GM12878 (cell line): ENCODE data around the gene ALCAM. TPM values are rescaled to one million over a fixed set of nuclear protein-coding genes. Genes with fewer than 3 reads are reported as not detected.

Experiments
- ATAC-seq: fragments of 200-7000 bp; cut with Tn5 transposase; 3 replicates; pipeline ENCODE4 v1.9.1; 2020; ENCODE audit warnings: mild to moderate bottlenecking, moderate library complexity
- BruUV-seq: library from RNA; stranded (reverse); fragments of 400-500 nt; replicated peaks from 2 replicates; lab custom pipeline; 2021; lab: Mats Ljungman, UMichigan
- CTCF ChIA-PET: fragments of 300-600 bp; sonication (Branson Sonifier 250); formaldehyde crosslinking; extraction: SDS; loops from one replicate; lab custom pipeline; 2021; ENCODE audit warnings: inconsistent platforms; lab: Yijun Ruan, JAX
- POLR2A ChIA-PET: fragments of 350-600 bp; formaldehyde crosslinking; extraction: SDS; loops from one replicate; lab custom pipeline; 2021; ENCODE audit warnings: inconsistent platforms; lab: Charles Lee
- RAD21 ChIA-PET: fragments of 300-600 bp; sonication (Branson Sonifier 250); formaldehyde crosslinking; loops from one replicate; lab custom pipeline; 2023; ENCODE audit warnings: antibody characterized with exemption; ENCODE audit not compliant: unreplicated experiment; lab: Charles Lee
- SMC1A ChIA-PET: fragments of 300-600 bp; sonication (Branson Sonifier 250); formaldehyde crosslinking; loops from one replicate; lab custom pipeline; 2023; ENCODE audit not compliant: unreplicated experiment, uncharacterized antibody; lab: Charles Lee
- DNase-seq: peaks from one replicate; pipeline ENCODE4 v3.0.0-alpha.2; 2011; ENCODE audit warnings: low read depth, low spot score
- FAIRE-seq: peaks from 3 replicates; lab custom pipeline; 2011; peaks lifted over from hg19 to GRCh38; lab: Jason Lieb, UNC
- H2AFZ ChIP-seq: 2 replicates; pipeline ENCODE4 v1.6.0; 2011; ENCODE audit warnings: low read depth, low read length, control low read depth; ENCODE audit not compliant: control insufficient read depth
- H3K27ac ChIP-seq: 2 replicates; pipeline ENCODE4 v1.5.1; 2011; ENCODE audit warnings: control low read depth; ENCODE audit not compliant: control insufficient read depth, insufficient read depth
- H3K27me3 ChIP-seq, 2 experiments: replicated peaks in 1 of 2; 2 replicates each; pipeline versions ENCODE4 v1.6.0 to v1.6.1; 2011; ENCODE audit warnings: low read length in 1 of 2; ENCODE audit not compliant: control insufficient read depth in 2 of 2, insufficient read depth in 2 of 2
- H3K36me3 ChIP-seq, 2 experiments: 2 replicates each; pipeline ENCODE4 v1.5.1; 2011; ENCODE audit warnings: low read length in 1 of 2; ENCODE audit not compliant: control insufficient read depth in 2 of 2, insufficient read depth in 2 of 2
- H3K4me1 ChIP-seq: 2 replicates; pipeline ENCODE4 v1.6.1; 2011; ENCODE audit warnings: mild to moderate bottlenecking, low read length, moderate library complexity, mixed read lengths; ENCODE audit not compliant: control insufficient read depth, insufficient read depth
- H3K4me2 ChIP-seq: 2 replicates; pipeline ENCODE4 v1.6.0; 2011; ENCODE audit warnings: control low read depth; ENCODE audit not compliant: control insufficient read depth, insufficient read depth
- H3K4me3 ChIP-seq: fragments of 200-600 bp; sonication (generic); 2 replicates; pipeline ENCODE4 v1.5.1; 2016
- H3K79me2 ChIP-seq: 2 replicates; pipeline ENCODE4 v1.6.0; 2011; ENCODE audit warnings: low read length; ENCODE audit not compliant: control insufficient read depth, insufficient read depth
- H3K9ac ChIP-seq: 2 replicates; pipeline ENCODE4 v1.8.0; 2011; ENCODE audit warnings: low read length, control low read depth, mixed read lengths; ENCODE audit not compliant: control insufficient read depth, insufficient read depth
- H3K9me3 ChIP-seq: replicated peaks from 3 replicates; pipeline ENCODE4 v1.5.1; 2011; ENCODE audit warnings: mild to moderate bottlenecking, low read length; ENCODE audit not compliant: control insufficient read depth, insufficient read depth
- H4K20me1 ChIP-seq: 2 replicates; pipeline ENCODE4 v1.6.0; 2011; ENCODE audit not compliant: control insufficient read depth, insufficient read depth
- BCL3 ChIP-seq: IDR thresholded peaks from 2 replicates; pipeline ENCODE4 v1.6.1; 2011; ENCODE audit warnings: borderline replicate concordance, low read depth, mild to moderate bottlenecking, moderate library complexity, low read length; ENCODE audit not compliant: insufficient read depth, poor library complexity, severe bottlenecking
- CHD4 ChIP-seq: fragments of 200-600 bp; sonication (generic); IDR thresholded peaks from 2 replicates; pipeline ENCODE4 v1.6.1; 2016; ENCODE audit warnings: mild to moderate bottlenecking
- CTCF ChIP-seq, 3 experiments: IDR thresholded peaks in 2 of 3; conservative IDR thresholded peaks in 1 of 3; 2 replicates each; pipeline ENCODE4 v1.5.1; 2011; ENCODE audit warnings: low read depth in 3 of 3, low read length in 3 of 3, mild to moderate bottlenecking in 3 of 3, control low read depth in 2 of 3, moderate library complexity in 2 of 3, inconsistent platforms in 1 of 3, mixed read lengths in 1 of 3; ENCODE audit not compliant: control insufficient read depth in 2 of 3, insufficient read depth in 1 of 3; ENCODE audit errors: extremely low read depth in 1 of 3
- MLLT1 ChIP-seq: fragments of 450-650 bp; IDR thresholded peaks from 2 replicates; pipeline ENCODE4 v1.6.1; 2016; ENCODE audit warnings: mild to moderate bottlenecking
- NRF1 ChIP-seq: conservative IDR thresholded peaks from 2 replicates; pipeline ENCODE4 v1.6.1; 2011; ENCODE audit warnings: mild to moderate bottlenecking, low read depth, low read length, improper control_type of control experiment
- PAX8 ChIP-seq: fragments of 450-650 bp; IDR thresholded peaks from 2 replicates; pipeline ENCODE4 v1.6.1; 2017; ENCODE audit warnings: mild to moderate bottlenecking, moderate library complexity
- POU2F2 ChIP-seq: IDR thresholded peaks from 3 replicates; pipeline ENCODE4 v1.6.1; 2011; ENCODE audit warnings: low read depth, mild to moderate bottlenecking, low read length, borderline replicate concordance
- RAD51 ChIP-seq: fragments of 450-650 bp; IDR thresholded peaks from 2 replicates; pipeline ENCODE4 v1.6.1; 2016; ENCODE audit warnings: moderate library complexity, mild to moderate bottlenecking, inconsistent platforms
- RCOR1 ChIP-seq: conservative IDR thresholded peaks from 2 replicates; pipeline ENCODE4 v1.6.1; 2012; ENCODE audit warnings: low read depth, low read length, improper control_type of control experiment
- RUNX3 ChIP-seq: IDR thresholded peaks from 2 replicates; pipeline ENCODE4 v1.6.1; 2012; ENCODE audit warnings: low read length, inconsistent platforms
- ZNF592 ChIP-seq: fragments of 450-650 bp; IDR thresholded peaks from 2 replicates; pipeline ENCODE4 v1.6.1; 2017; ENCODE audit warnings: mild to moderate bottlenecking, moderate library complexity
- in situ Hi-C: fragments of 300-500 bp; cut with MboI; formaldehyde crosslinking; loops from 9 replicates; pipeline ENCODE4 v1.14.3; 2018; ENCODE audit warnings: mixed read lengths
- intact Hi-C: fragments of 100-400 bp; cut with micrococcal nuclease; formaldehyde crosslinking; loops from one replicate; pipeline ENCODE4 v1.14.2; 2022; ENCODE audit not compliant: unreplicated experiment
- polyA plus RNA-seq, 11 experiments: library from polyadenylated mRNA; depleted of rRNA in 4 of 11; unstranded in 6 of 11; stranded (reverse) in 5 of 11; fragments of >200 nt; fragmentation: Nextera tagmentation in 4 of 11; fragmentation: Illumina TruSeq in 1 of 11; extraction: Ambion mirVana in 4 of 11; extraction: Trizol in 1 of 11; gene quantifications; 1 replicate in 1 of 11; 2 replicates in 10 of 11; pipeline versions ENCODE4 v1.2.1 to v1.2.3, GENCODE V29; 2011 to 2016; ENCODE audit warnings: inconsistent platforms in 2 of 11, missing spikeins in 2 of 11, low read depth in 1 of 11
- total RNA-seq, 4 experiments: library from RNA; depleted of rRNA in 3 of 4; stranded (reverse); fragments of >200 nt in 3 of 4; fragmentation: Illumina TruSeq in 1 of 4; extraction: Trizol in 1 of 4; gene quantifications; 2 replicates each; pipeline versions ENCODE4 v1.2.1 to v1.2.3, GENCODE V29; 2013 to 2021

Gene ALCAM
- total and polyA plus RNA-seq, 10 of the 15 experiments (the other 5 are each of a cell fraction or from before 2014, with no cell fraction given), result 12.2 to 54.2 (median 32.6) TPM

GRCh38 chr3:105613120-105613519 lies 246.4 kb downstream of the ALCAM start (continued):
- TF ChIP-seq ZNF592 (no peak), RUNX3 (no peak), NRF1 (no peak), CHD4 (no peak), RAD51 (no peak), BCL3 (no peak)

- CTCF ChIA-PET, result no interaction called here
- no peaks in the 10 kb centered on the region for H3K27me3 ChIP-seq
- RAD21 ChIA-PET, result no interaction called here
- no peak overlapping the region for H3K9ac ChIP-seq
- H3K4me3 ChIP-seq, result no peak overlapping the region
- H3K36me3 ChIP-seq, result no peaks in the 10 kb centered on the region
- no peaks in the 10 kb centered on the region for H4K20me1 ChIP-seq
- in situ Hi-C loops, result no loop called here
- no peak overlapping the region for H3K27ac ChIP-seq
- FAIRE-seq (no peak), DNase-seq (no peak), ATAC-seq (no peak)
- no peaks in the 10 kb centered on the region for H3K79me2 ChIP-seq
- no TSS peak for BruUV-seq
- SMC1A ChIA-PET, result interaction anchor here (1.2 kb wide), 1 partner anchor 8 kb away, joined by 4 read pairs; no protein-coding TSS in a partner anchor
- no peaks in the 10 kb centered on the region for H3K4me1 ChIP-seq
- POLR2A ChIA-PET, result no interaction called here
- no peak overlapping the region for H3K4me2 ChIP-seq
- intact Hi-C loops, result no loop called here
- H2AFZ ChIP-seq, result no peak overlapping the region
- H3K9me3 ChIP-seq, result no peaks in the 10 kb centered on the region
- TF ChIP-seq CTCF (IDR thresholded peaks at IDR 0.05 in 2 of 3, conservative IDR thresholded peaks at IDR 0.05 in 1 of 3; ENCODE audit: control insufficient read depth in 2 of 3, extremely low read depth in 1 of 3, insufficient read depth in 1 of 3, low read depth in 3 of 3, low read length in 3 of 3) (no peak), POU2F2 (no peak), PAX8 (no peak), RCOR1 (no peak), MLLT1 (no peak), NRF1 (no peak)
Measured at GRCh38 chr3:105614288-105615030, 247.8 kb downstream of the ALCAM start.
